Liver (tissue), 9 donors: ENCODE results near the gene TRAPPC10. TPM values are rescaled to one million over a fixed set of nuclear protein-coding genes. Genes with fewer than 3 reads are reported as not detected.
A peak's percentile ranks its signal among the peaks of the same experiment; 100 is the strongest.

Experiments used
- DNase-seq: peaks from one replicate; pipeline ENCODE4 v3.0.0-alpha.2; 2017; ENCODE audit warnings: low spot score
- H3K27ac ChIP-seq, 2 donors: one replicate each; pipeline ENCODE4 v1.7.0; 2013; ENCODE audit warnings: inconsistent platforms in 2 of 2, low read length in 2 of 2, control low read depth in 1 of 2, low read depth in 1 of 2, mild to moderate bottlenecking in 1 of 2
- H3K27me3 ChIP-seq, 4 donors: one replicate each; pipeline versions ENCODE4 v1.6.1 to v1.7.0; 2013; ENCODE audit warnings: low read length in 3 of 4, inconsistent platforms in 1 of 4, mild to moderate bottlenecking in 1 of 4, moderate library complexity in 1 of 4; ENCODE audit not compliant: control insufficient read depth in 4 of 4, insufficient read depth in 4 of 4
- H3K36me3 ChIP-seq, 4 donors: one replicate each; pipeline versions ENCODE4 v1.6.1 to v1.7.0; 2013; ENCODE audit warnings: low read length in 3 of 4, mild to moderate bottlenecking in 3 of 4, low read depth in 1 of 4, moderate library complexity in 1 of 4; ENCODE audit not compliant: control insufficient read depth in 4 of 4, insufficient read depth in 3 of 4
- H3K4me1 ChIP-seq, 4 donors: one replicate each; pipeline versions ENCODE4 v1.6.1 to v1.7.0; 2013; ENCODE audit warnings: low read length in 3 of 4, mild to moderate bottlenecking in 3 of 4, moderate library complexity in 1 of 4; ENCODE audit not compliant: control insufficient read depth in 4 of 4, insufficient read depth in 4 of 4
- H3K4me3 ChIP-seq, 3 donors: one replicate each; pipeline versions ENCODE4 v1.6.1 to v1.7.0; 2013; ENCODE audit warnings: low read length in 3 of 3, control low read depth in 1 of 3, low read depth in 1 of 3, mild to moderate bottlenecking in 1 of 3
- H3K9ac ChIP-seq, 2 donors: one replicate each; pipeline ENCODE4 v1.7.0; 2013; ENCODE audit warnings: low read length in 2 of 2, mild to moderate bottlenecking in 2 of 2, moderate library complexity in 2 of 2, control low read depth in 1 of 2, low read depth in 1 of 2
- H3K9me3 ChIP-seq, 4 donors: one replicate each; pipeline versions ENCODE4 v1.6.1 to v1.7.0; 2013; ENCODE audit warnings: low read length in 3 of 4; ENCODE audit not compliant: control insufficient read depth in 4 of 4
- EGR1 ChIP-seq, 2 donors: IDR thresholded peaks; 2 replicates each; pipeline ENCODE4 v1.6.1; 2016 to 2018; ENCODE audit warnings: antibody characterized with exemption in 2 of 2, low read depth in 2 of 2
- FOXA1 ChIP-seq: IDR thresholded peaks from 2 replicates; pipeline ENCODE4 v1.6.1; 2016; ENCODE audit warnings: antibody characterized with exemption
- FOXA2 ChIP-seq: IDR thresholded peaks from 2 replicates; pipeline ENCODE4 v1.6.1; 2016; ENCODE audit warnings: antibody characterized with exemption
- GABPA ChIP-seq, 2 donors: IDR thresholded peaks in 1 of 2; conservative IDR thresholded peaks in 1 of 2; 2 replicates each; pipeline ENCODE4 v1.6.1; 2016; ENCODE audit warnings: antibody characterized with exemption in 2 of 2, mild to moderate bottlenecking in 1 of 2, moderate library complexity in 1 of 2
- HNF4A ChIP-seq, 2 donors: conservative IDR thresholded peaks; 2 replicates each; pipeline ENCODE4 v1.6.1; 2016; ENCODE audit warnings: antibody characterized with exemption in 2 of 2, mild to moderate bottlenecking in 2 of 2
- JUND ChIP-seq, 2 donors: IDR thresholded peaks; 2 replicates each; pipeline ENCODE4 v1.6.1; 2016; ENCODE audit warnings: antibody characterized with exemption in 2 of 2
- NR2F2 ChIP-seq: IDR thresholded peaks from 2 replicates; pipeline ENCODE4 v1.6.1; 2016; ENCODE audit warnings: antibody characterized with exemption
- RAD21 ChIP-seq, 2 donors: IDR thresholded peaks; 2 replicates each; pipeline ENCODE4 v1.6.1; 2016; ENCODE audit warnings: antibody characterized with exemption in 2 of 2, mild to moderate bottlenecking in 2 of 2
- RXRA ChIP-seq, 2 donors: IDR thresholded peaks; 2 replicates each; pipeline ENCODE4 v1.6.1; 2017 to 2018; ENCODE audit warnings: antibody characterized with exemption in 2 of 2, mild to moderate bottlenecking in 1 of 2
- SP1 ChIP-seq: IDR thresholded peaks from 2 replicates; pipeline ENCODE4 v1.6.1; 2018; ENCODE audit warnings: antibody characterized with exemption, mild to moderate bottlenecking
- TAF1 ChIP-seq: conservative IDR thresholded peaks from 2 replicates; pipeline ENCODE4 v1.6.1; 2016; ENCODE audit warnings: antibody characterized with exemption, mild to moderate bottlenecking
- YY1 ChIP-seq: IDR thresholded peaks from 2 replicates; pipeline ENCODE4 v1.6.1; 2016; ENCODE audit warnings: antibody characterized with exemption, mild to moderate bottlenecking
- WGBS: extraction: QIAGEN DNeasy Blood & Tissue Kit; methylation state at CpG from one replicate; pipeline ENCODE4 v1.1.7; 2013; 5-methylcytosine and 5-hydroxymethylcytosine counted together
- polyA plus RNA-seq, 2 donors: library from polyadenylated mRNA; stranded (reverse) in 1 of 2; unstranded in 1 of 2; fragments of 200-250 nt in 1 of 2; fragments of >200 nt in 1 of 2; fragmentation: Nextera tagmentation in 1 of 2; extraction: Ambion mirVana in 1 of 2; gene quantifications; one replicate each; pipeline versions ENCODE4 v1.2.1 to v1.2.3, GENCODE V29; 2013 to 2015
- total RNA-seq, 2 donors: library from RNA; depleted of rRNA; stranded (reverse); fragments of >200 nt; gene quantifications; one replicate each; pipeline ENCODE4 v1.2.3, GENCODE V29; 2014
- TF ChIP-seq, protein P1 (sequence below): IDR thresholded peaks from 2 replicates; pipeline ENCODE4 v1.6.1; 2016; ENCODE audit warnings: antibody characterized with exemption, mild to moderate bottlenecking
- donor health status: healthy.
- donor health status: healthy.
- donor health status: healthy.
- donor health status: healthy.
- donor health status: healthy.

The TRAPPC10 gene
- total and polyA plus RNA-seq, 4 donors, result 4.9 to 24.9 (median 11.9) TPM

- no peaks in the 10 kb centered on the region for H3K9me3 ChIP-seq
- no peak for TF ChIP-seq EGR1 (IDR thresholded peaks at IDR 0.05; ENCODE audit: low read depth in 2 of 2)
- TF ChIP-seq TAF1, result no peak
- no peak for TF ChIP-seq FOXA2
- TF ChIP-seq YY1, result no peak
- no peak for TF ChIP-seq JUND (IDR thresholded peaks at IDR 0.05)
- TF ChIP-seq, protein P1, sequence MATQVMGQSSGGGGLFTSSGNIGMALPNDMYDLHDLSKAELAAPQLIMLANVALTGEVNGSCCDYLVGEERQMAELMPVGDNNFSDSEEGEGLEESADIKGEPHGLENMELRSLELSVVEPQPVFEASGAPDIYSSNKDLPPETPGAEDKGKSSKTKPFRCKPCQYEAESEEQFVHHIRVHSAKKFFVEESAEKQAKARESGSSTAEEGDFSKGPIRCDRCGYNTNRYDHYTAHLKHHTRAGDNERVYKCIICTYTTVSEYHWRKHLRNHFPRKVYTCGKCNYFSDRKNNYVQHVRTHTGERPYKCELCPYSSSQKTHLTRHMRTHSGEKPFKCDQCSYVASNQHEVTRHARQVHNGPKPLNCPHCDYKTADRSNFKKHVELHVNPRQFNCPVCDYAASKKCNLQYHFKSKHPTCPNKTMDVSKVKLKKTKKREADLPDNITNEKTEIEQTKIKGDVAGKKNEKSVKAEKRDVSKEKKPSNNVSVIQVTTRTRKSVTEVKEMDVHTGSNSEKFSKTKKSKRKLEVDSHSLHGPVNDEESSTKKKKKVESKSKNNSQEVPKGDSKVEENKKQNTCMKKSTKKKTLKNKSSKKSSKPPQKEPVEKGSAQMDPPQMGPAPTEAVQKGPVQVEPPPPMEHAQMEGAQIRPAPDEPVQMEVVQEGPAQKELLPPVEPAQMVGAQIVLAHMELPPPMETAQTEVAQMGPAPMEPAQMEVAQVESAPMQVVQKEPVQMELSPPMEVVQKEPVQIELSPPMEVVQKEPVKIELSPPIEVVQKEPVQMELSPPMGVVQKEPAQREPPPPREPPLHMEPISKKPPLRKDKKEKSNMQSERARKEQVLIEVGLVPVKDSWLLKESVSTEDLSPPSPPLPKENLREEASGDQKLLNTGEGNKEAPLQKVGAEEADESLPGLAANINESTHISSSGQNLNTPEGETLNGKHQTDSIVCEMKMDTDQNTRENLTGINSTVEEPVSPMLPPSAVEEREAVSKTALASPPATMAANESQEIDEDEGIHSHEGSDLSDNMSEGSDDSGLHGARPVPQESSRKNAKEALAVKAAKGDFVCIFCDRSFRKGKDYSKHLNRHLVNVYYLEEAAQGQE, result no peak
- no peak for TF ChIP-seq HNF4A (conservative IDR thresholded peaks at IDR 0.05)
- no peak for TF ChIP-seq GABPA (IDR thresholded peaks at IDR 0.05 in 1 of 2, conservative IDR thresholded peaks at IDR 0.05 in 1 of 2)
- no peak overlapping the region for H3K4me3 ChIP-seq
- H3K27ac ChIP-seq, result no peak overlapping the region
- DNase-seq, result no peak
- H3K4me1 ChIP-seq, result peaks cover 0 to 11% (median under 1%) of the 10 kb centered on the region in 4 donors
- no peaks in the 10 kb centered on the region for H3K27me3 ChIP-seq
- H3K9ac ChIP-seq, result no peak overlapping the region
- H3K36me3 ChIP-seq, result no peaks in the 10 kb centered on the region
- WGBS, result 96% methylated on average over 5 of the region's 5 CpGs
Measured at GRCh38 chr21:44003307-44003966, 8.7 kb upstream of the TRAPPC10 start.

DNA sequence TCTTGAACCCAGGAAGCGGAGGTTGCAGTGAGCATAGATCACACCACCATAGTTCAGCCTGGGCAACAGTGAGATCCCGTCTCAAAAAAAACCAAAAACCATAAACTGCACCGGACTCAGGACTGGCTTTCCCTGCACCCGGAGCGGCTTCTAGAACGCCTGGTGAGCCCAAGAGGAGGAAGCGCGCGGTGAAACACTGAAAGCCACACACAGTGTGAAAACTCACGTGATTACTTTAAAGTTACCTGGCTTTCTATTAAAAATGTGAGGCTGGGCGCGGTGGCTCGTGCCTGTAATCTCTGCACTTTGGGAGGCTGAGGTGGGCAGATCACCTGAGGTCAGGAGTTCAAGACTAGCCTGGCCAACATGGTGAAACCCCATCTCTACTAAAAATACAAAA lies 7.0 kb upstream of the TRAPPC10 start:
- Histone ChIP-seq H3K27me3 (no peaks in the 10 kb centered on the region), H3K27ac (peak overlapping the region; percentile 80 to 81), H3K4me1 (peaks cover 0 to 11% (median under 1%) of the 10 kb centered on the region in 4 donors), H3K9me3 (no peaks in the 10 kb centered on the region), H3K9ac (no peak overlapping the region), H3K4me3 (no peak overlapping the region), H3K36me3 (no peaks in the 10 kb centered on the region)
- TF ChIP-seq NR2F2 (no peak), FOXA1 (no peak)
- 94% methylated on average over 13 of the region's 13 CpGs for WGBS
- DNase-seq, result no peak

DNA sequence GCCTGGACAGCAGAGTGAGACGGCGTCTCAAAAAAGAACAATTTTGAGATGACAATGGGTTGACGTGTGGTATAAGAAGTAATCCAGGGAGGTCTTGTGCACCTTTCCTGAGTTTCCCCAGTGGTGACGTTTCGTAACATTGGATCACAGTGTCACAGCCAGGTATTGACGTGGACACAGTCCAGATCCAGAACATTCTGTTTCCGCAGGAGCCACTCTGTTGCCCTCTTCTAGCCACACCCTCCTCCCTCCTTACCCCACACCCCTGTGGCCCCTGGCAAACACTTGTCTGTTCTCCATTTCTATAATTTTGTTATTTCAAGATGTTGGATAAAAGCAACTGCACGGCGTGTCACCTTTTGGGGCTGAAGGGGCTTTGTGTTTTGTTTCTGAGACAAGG lies 6.5 kb upstream of the TRAPPC10 start:
- Histone ChIP-seq H3K36me3 (no peaks in the 10 kb centered on the region), H3K4me1 (peaks cover 0 to 11% (median under 1%) of the 10 kb centered on the region in 4 donors), H3K27ac (peak overlapping the region; percentile 80 to 81), H3K9me3 (no peaks in the 10 kb centered on the region), H3K4me3 (no peak overlapping the region), H3K27me3 (no peaks in the 10 kb centered on the region), H3K9ac (no peak overlapping the region)
- peak in 1 of 2 donors; percentile 44 for TF ChIP-seq GABPA (IDR thresholded peaks at IDR 0.05 in 1 of 2, conservative IDR thresholded peaks at IDR 0.05 in 1 of 2)
- TF ChIP-seq HNF4A (conservative IDR thresholded peaks at IDR 0.05), result peak; percentile 66 to 76
- no peak for TF ChIP-seq RAD21 (IDR thresholded peaks at IDR 0.05)
- no peak for TF ChIP-seq YY1
- peak; percentile 49 to 63 for TF ChIP-seq RXRA (IDR thresholded peaks at IDR 0.05)
- peak; percentile 77 for TF ChIP-seq SP1
- TF ChIP-seq EGR1 (IDR thresholded peaks at IDR 0.05; ENCODE audit: low read depth in 2 of 2), result no peak
- no peak for DNase-seq
- WGBS, result 68% methylated on average over 9 of the region's 9 CpGs
